ENCODE data around the gene FAM117A.
"Not testable (repeated sequence)": the region's sequence is repeated elsewhere in the genome, so short reads cannot be mapped to it uniquely, and the experiment has no call there.

Gene FAM117A

DNA sequence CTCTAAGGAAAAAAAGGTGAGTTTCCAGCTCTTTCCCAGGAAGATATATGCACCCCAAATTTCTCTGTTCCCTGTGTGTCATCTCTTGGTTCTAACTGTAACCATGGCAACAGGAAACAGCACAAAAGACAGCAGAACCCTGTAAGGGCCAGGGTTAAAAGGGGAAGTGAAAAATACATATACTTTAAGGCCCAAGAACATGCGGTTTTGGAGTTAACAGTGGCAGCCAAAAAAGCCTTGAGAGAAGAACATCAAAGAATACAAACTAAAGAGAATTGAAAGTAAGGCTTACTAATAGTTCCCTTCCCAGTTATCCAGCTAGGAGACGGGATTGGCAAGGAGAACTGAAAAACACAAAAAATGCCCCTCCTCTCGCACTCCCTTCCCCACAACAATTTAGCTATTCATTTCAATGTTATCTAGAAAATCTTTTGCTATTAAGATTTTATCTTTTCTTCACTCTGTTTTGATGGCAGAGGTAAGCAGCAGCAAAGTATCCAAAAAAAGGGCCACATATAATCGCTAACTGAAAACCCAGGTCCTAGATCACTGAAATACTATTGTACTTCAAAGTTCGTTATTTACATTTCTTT is 87.6 kb downstream of the FAM117A start:
- no peak for DNase-seq

DNA sequence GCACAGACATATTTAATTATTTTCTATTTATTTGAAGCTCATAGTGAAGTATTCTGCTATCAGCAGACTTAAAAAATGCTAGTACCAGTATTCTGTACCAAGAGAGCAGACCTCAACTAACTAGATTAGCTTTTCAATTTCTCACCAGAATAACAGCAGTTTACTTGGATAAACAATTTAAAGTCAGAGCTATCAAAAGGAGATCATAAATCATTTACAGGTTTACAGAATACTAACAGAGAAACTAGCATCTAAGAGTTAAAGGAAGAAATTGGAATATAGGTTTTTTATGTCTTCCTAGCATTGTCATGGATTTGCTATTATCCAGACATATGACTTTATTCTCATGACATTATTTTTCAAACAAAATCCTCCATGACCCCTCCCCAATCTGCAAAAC is 89.4 kb downstream of the FAM117A start:
- no peak for DNase-seq

DNA sequence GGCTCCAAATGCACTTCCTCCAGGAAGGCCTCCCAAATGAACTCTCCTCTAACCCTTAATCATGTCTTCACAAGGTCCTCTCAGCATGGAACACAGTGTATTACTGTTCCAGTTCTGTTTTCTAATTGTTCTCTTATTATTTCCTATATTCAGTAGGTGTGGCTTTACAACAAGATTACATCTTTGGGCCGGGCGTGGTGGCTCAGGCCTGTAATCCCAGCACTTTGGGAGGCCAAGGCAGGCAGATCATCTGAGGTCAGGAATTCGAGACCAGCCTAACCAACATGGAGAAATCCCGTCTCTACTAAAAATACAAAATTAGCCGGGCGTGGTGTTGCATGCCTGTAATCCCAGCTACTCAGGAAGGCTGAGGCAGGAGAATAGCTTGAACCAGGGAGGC is 90.3 kb downstream of the FAM117A start:
- not testable (repeated sequence) for DNase-seq

GRCh38 chr17:49670641-49671040 is 93.3 kb downstream of the FAM117A start:
- DNase-seq: no peak

- DNase-seq: no peak
Measured at GRCh38 chr17:49670002-49670401, 93.9 kb downstream of the FAM117A start.

GRCh38 chr17:49667854-49668253 is 96.1 kb downstream of the FAM117A start:
- no peak for DNase-seq

GRCh38 chr17:49664706-49665211 is 99.2 kb downstream of the FAM117A start:
- DNase-seq: no peak

Data from activated CD4-positive, alpha-beta T cell treated with anti-CD3 and anti-CD28 coated beads, Interleukin-2, amount 50 U/mL, for 1 hour (primary cell).